GM12878 (cell line): ENCODE data around the gene OSCP1. TPM values are rescaled to one million over a fixed set of nuclear protein-coding genes. Genes with fewer than 3 reads are reported as not detected.

Experiments
- ATAC-seq: fragments of 200-7000 bp; cut with Tn5 transposase; 3 replicates; pipeline ENCODE4 v1.9.1; 2020; ENCODE audit warnings: mild to moderate bottlenecking, moderate library complexity
- BruUV-seq: library from RNA; stranded (reverse); fragments of 400-500 nt; replicated peaks from 2 replicates; lab custom pipeline; 2021; lab: Mats Ljungman, UMichigan
- CTCF ChIA-PET: fragments of 300-600 bp; sonication (Branson Sonifier 250); formaldehyde crosslinking; extraction: SDS; loops from one replicate; lab custom pipeline; 2021; ENCODE audit warnings: inconsistent platforms; lab: Yijun Ruan, JAX
- POLR2A ChIA-PET: fragments of 350-600 bp; formaldehyde crosslinking; extraction: SDS; loops from one replicate; lab custom pipeline; 2021; ENCODE audit warnings: inconsistent platforms; lab: Charles Lee
- RAD21 ChIA-PET: fragments of 300-600 bp; sonication (Branson Sonifier 250); formaldehyde crosslinking; loops from one replicate; lab custom pipeline; 2023; ENCODE audit warnings: antibody characterized with exemption; ENCODE audit not compliant: unreplicated experiment; lab: Charles Lee
- SMC1A ChIA-PET: fragments of 300-600 bp; sonication (Branson Sonifier 250); formaldehyde crosslinking; loops from one replicate; lab custom pipeline; 2023; ENCODE audit not compliant: unreplicated experiment, uncharacterized antibody; lab: Charles Lee
- DNase-seq: peaks from one replicate; pipeline ENCODE4 v3.0.0-alpha.2; 2011; ENCODE audit warnings: low read depth, low spot score
- FAIRE-seq: peaks from 3 replicates; lab custom pipeline; 2011; peaks lifted over from hg19 to GRCh38; lab: Jason Lieb, UNC
- H2AFZ ChIP-seq: 2 replicates; pipeline ENCODE4 v1.6.0; 2011; ENCODE audit warnings: low read depth, low read length, control low read depth; ENCODE audit not compliant: control insufficient read depth
- H3K27ac ChIP-seq: 2 replicates; pipeline ENCODE4 v1.5.1; 2011; ENCODE audit warnings: control low read depth; ENCODE audit not compliant: control insufficient read depth, insufficient read depth
- H3K27me3 ChIP-seq, 2 experiments: replicated peaks in 1 of 2; 2 replicates each; pipeline versions ENCODE4 v1.6.0 to v1.6.1; 2011; ENCODE audit warnings: low read length in 1 of 2; ENCODE audit not compliant: control insufficient read depth in 2 of 2, insufficient read depth in 2 of 2
- H3K36me3 ChIP-seq, 2 experiments: 2 replicates each; pipeline ENCODE4 v1.5.1; 2011; ENCODE audit warnings: low read length in 1 of 2; ENCODE audit not compliant: control insufficient read depth in 2 of 2, insufficient read depth in 2 of 2
- H3K4me1 ChIP-seq: 2 replicates; pipeline ENCODE4 v1.6.1; 2011; ENCODE audit warnings: mild to moderate bottlenecking, low read length, moderate library complexity, mixed read lengths; ENCODE audit not compliant: control insufficient read depth, insufficient read depth
- H3K4me2 ChIP-seq: 2 replicates; pipeline ENCODE4 v1.6.0; 2011; ENCODE audit warnings: control low read depth; ENCODE audit not compliant: control insufficient read depth, insufficient read depth
- H3K4me3 ChIP-seq: fragments of 200-600 bp; sonication (generic); 2 replicates; pipeline ENCODE4 v1.5.1; 2016
- H3K79me2 ChIP-seq: 2 replicates; pipeline ENCODE4 v1.6.0; 2011; ENCODE audit warnings: low read length; ENCODE audit not compliant: control insufficient read depth, insufficient read depth
- H3K9ac ChIP-seq: 2 replicates; pipeline ENCODE4 v1.8.0; 2011; ENCODE audit warnings: low read length, control low read depth, mixed read lengths; ENCODE audit not compliant: control insufficient read depth, insufficient read depth
- H3K9me3 ChIP-seq: replicated peaks from 3 replicates; pipeline ENCODE4 v1.5.1; 2011; ENCODE audit warnings: mild to moderate bottlenecking, low read length; ENCODE audit not compliant: control insufficient read depth, insufficient read depth
- H4K20me1 ChIP-seq: 2 replicates; pipeline ENCODE4 v1.6.0; 2011; ENCODE audit not compliant: control insufficient read depth, insufficient read depth
- DPF2 ChIP-seq: fragments of 450-650 bp; IDR thresholded peaks from 2 replicates; pipeline ENCODE4 v1.6.1; 2017; ENCODE audit warnings: mild to moderate bottlenecking
- E4F1 ChIP-seq: fragments of 450-650 bp; IDR thresholded peaks from 2 replicates; pipeline ENCODE4 v1.6.1; 2018; ENCODE audit warnings: borderline replicate concordance, mild to moderate bottlenecking; ENCODE audit not compliant: partially characterized antibody
- GABPA ChIP-seq: IDR thresholded peaks from 2 replicates; pipeline ENCODE4 v1.6.1; 2014; ENCODE audit warnings: antibody characterized with exemption, low read depth, mild to moderate bottlenecking, inconsistent platforms
- IRF3 ChIP-seq: fragments of 450-650 bp; IDR thresholded peaks from 2 replicates; pipeline ENCODE4 v1.6.1; 2014; ENCODE audit warnings: mild to moderate bottlenecking
- NBN ChIP-seq: fragments of 450-650 bp; IDR thresholded peaks from 2 replicates; pipeline ENCODE4 v1.6.1; 2016
- NFYA ChIP-seq: IDR thresholded peaks from 2 replicates; pipeline ENCODE4 v1.6.1; 2011; ENCODE audit warnings: low read depth, mild to moderate bottlenecking, low read length, improper control_type of control experiment, borderline replicate concordance
- NFYB ChIP-seq: IDR thresholded peaks from 2 replicates; pipeline ENCODE4 v1.6.1; 2011; ENCODE audit warnings: low read depth, mild to moderate bottlenecking, low read length, improper control_type of control experiment, moderate library complexity; ENCODE audit not compliant: insufficient read depth
- POLR2A ChIP-seq: IDR thresholded peaks from 2 replicates; pipeline ENCODE4 v1.6.1; 2011; ENCODE audit warnings: low read depth, mild to moderate bottlenecking, low read length
- SREBF1 ChIP-seq: IDR thresholded peaks from 2 replicates; pipeline ENCODE4 v1.6.1; 2012; ENCODE audit warnings: mild to moderate bottlenecking, low read length
- USF1 ChIP-seq: IDR thresholded peaks from 2 replicates; pipeline ENCODE4 v1.6.1; 2011; ENCODE audit warnings: borderline replicate concordance, low read depth, mild to moderate bottlenecking, moderate library complexity, mixed read lengths, low read length; ENCODE audit not compliant: insufficient read depth; ENCODE audit errors: extremely low read length
- ZBTB40 ChIP-seq: fragments of 450-650 bp; IDR thresholded peaks from 2 replicates; pipeline ENCODE4 v1.6.1; 2016; ENCODE audit warnings: mild to moderate bottlenecking, moderate library complexity, borderline replicate concordance
- ZNF24 ChIP-seq: fragments of 450-650 bp; IDR thresholded peaks from 2 replicates; pipeline ENCODE4 v1.6.1; 2017; ENCODE audit warnings: antibody characterized with exemption, mild to moderate bottlenecking
- WGBS: methylation state at CpG from one replicate; pipeline ENCODE4 v1.1.6; 2016; ENCODE audit warnings: low lambda C conversion rate; ENCODE audit not compliant: insufficient replicate concordance, insufficient coverage; ENCODE audit errors: missing lambda C conversion rate; 5-methylcytosine and 5-hydroxymethylcytosine counted together
- in situ Hi-C: fragments of 300-500 bp; cut with MboI; formaldehyde crosslinking; loops from 9 replicates; pipeline ENCODE4 v1.14.3; 2018; ENCODE audit warnings: mixed read lengths
- intact Hi-C: fragments of 100-400 bp; cut with micrococcal nuclease; formaldehyde crosslinking; loops from one replicate; pipeline ENCODE4 v1.14.2; 2022; ENCODE audit not compliant: unreplicated experiment
- polyA plus RNA-seq, 11 experiments: library from polyadenylated mRNA; depleted of rRNA in 4 of 11; unstranded in 6 of 11; stranded (reverse) in 5 of 11; fragments of >200 nt; fragmentation: Nextera tagmentation in 4 of 11; fragmentation: Illumina TruSeq in 1 of 11; extraction: Ambion mirVana in 4 of 11; extraction: Trizol in 1 of 11; gene quantifications; 1 replicate in 1 of 11; 2 replicates in 10 of 11; pipeline versions ENCODE4 v1.2.1 to v1.2.3, GENCODE V29; 2011 to 2016; ENCODE audit warnings: inconsistent platforms in 2 of 11, missing spikeins in 2 of 11, low read depth in 1 of 11
- total RNA-seq, 4 experiments: library from RNA; depleted of rRNA in 3 of 4; stranded (reverse); fragments of >200 nt in 3 of 4; fragmentation: Illumina TruSeq in 1 of 4; extraction: Trizol in 1 of 4; gene quantifications; 2 replicates each; pipeline versions ENCODE4 v1.2.1 to v1.2.3, GENCODE V29; 2013 to 2021

The OSCP1 gene
- total and polyA plus RNA-seq, 10 of the 15 experiments (the other 5 are each of a cell fraction or from before 2014, with no cell fraction given) = 1.8 to 5.9 (median 3.0) TPM

DNA sequence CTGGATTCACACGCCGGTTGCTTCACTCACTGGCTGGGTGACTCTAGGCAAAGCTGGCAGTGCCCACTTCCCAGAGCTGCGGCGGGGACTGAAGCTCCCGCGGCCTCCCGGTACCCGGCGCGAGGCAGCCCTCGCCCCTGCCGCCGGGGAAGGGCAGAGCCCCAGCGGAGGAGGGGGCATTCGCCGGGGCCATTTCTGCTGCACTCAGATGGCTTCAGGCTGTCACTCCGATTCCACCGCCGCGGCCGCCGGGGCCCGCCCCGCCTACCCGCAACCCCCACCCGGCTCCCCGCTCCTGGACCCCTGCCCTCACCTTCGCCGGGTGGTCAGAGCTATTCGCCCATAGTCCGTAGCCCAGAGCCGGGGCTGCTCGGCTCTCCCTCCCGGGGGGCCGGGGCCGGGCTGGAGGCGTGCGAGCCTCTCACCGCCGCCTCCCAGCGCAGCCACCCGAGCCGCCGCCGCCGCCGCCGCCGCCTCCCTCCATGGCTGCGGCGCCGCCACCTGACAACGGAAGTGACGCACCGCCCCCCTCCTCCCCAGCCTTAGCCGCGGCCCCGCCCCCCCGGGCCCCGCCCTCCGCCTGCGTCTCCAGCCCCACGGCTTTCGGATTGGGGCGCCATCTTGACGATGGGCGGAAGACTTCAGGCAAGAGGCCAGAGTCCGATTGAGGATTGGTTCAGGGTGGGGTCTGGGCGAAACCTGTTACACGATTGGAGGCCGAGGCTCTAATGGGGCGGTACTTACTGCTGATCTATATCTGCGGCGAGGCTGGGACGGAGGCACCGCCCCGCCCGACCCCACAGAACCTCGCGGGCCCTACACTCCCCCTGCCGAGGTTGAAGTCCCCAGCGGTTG is 64.6 kb downstream of the OSCP1 start, which contains the start of gene STK40:
STK40 (minus strand) TSS at position 515 of the 855 bp plus-strand sequence. CDS start 24,592 bp downstream, outside the sequence.
- POLR2A ChIA-PET = interaction anchor here (0.6 to 4.4 kb wide), 17 partner anchors 8 to 236 kb away, joined by 3 to 79 read pairs (median 6); partner anchors contain the start of genes LSM10, SH3D21, THRAP3 and TRAPPC3
- FAIRE-seq = peak; percentile 91
- intact Hi-C loops = loop anchor here (10.0 kb wide), 2 partner anchors 161 to 231 kb away; partner anchors contain the start of genes MAP7D1 and THRAP3
- TF ChIP-seq ZNF24 (peak; percentile 22; the same call in 1 of the 2 replicates), NBN (peak; percentile 6; the same call in 1 of the 2 replicates), DPF2 (0 out of 2 replicates have a peak, but pooled peaks have one; percentile 3), SREBF1 (no peak), IRF3 (peak; percentile 90), ZBTB40 (peak; percentile 74; the same call in 1 of the 2 replicates), E4F1 (peak; percentile 66), NFYB (peak; percentile 91), GABPA (peak; percentile 58; the same call in 1 of the 2 replicates), POLR2A (peak; percentile 50), NFYA (peak; percentile 62), USF1 (no peak)

More for the DNA sequence above, 64.6 kb downstream of the OSCP1 start, which contains the start of gene STK40:
- Histone ChIP-seq H3K27me3 (no peaks in the 10 kb centered on the region), H2AFZ (peak within 1 kb of the TSS; percentile 72), H3K79me2 (peaks cover 44% of the 10 kb centered on the region), H3K36me3 (0 out of 4 replicates have a peak, but pooled peaks cover 0 to 6% of the 10 kb centered on the region in 2 experiments), H3K4me2 (peak within 1 kb of the TSS; percentile 91), H3K9ac (peak within 1 kb of the TSS; percentile 96), H3K9me3 (no peaks in the 10 kb centered on the region; the same call in 2 of the 3 replicates), H4K20me1 (no peaks in the 10 kb centered on the region), H3K4me3 (peak within 1 kb of the TSS; percentile 85), H3K4me1 (peaks cover 44% of the 10 kb centered on the region), H3K27ac (peak within 1 kb of the TSS; percentile 99)
- ChIA-PET RAD21 (interaction anchor here (0.7 to 3.6 kb wide), 16 partner anchors 10 to 236 kb away, joined by 3 to 20 read pairs (median 4); partner anchors contain the start of genes LSM10, THRAP3 and TRAPPC3), SMC1A (interaction anchor here (0.7 to 2.3 kb wide), 7 partner anchors 11 to 236 kb away, joined by 3 to 36 read pairs (median 6); partner anchors contain the start of genes EVA1B, LSM10 and TRAPPC3), CTCF (interaction anchor here (0.6 to 4.6 kb wide), 11 partner anchors 11 to 236 kb away, joined by 3 to 35 read pairs (median 8); partner anchors contain the start of genes LSM10, OSCP1 and TRAPPC3)
- in situ Hi-C loops = no loop called here
- peak; percentile 90 for ATAC-seq
- peak; percentile 95 for DNase-seq
- under 1% methylated on average over 49 of the region's 82 CpGs for WGBS
- BruUV-seq = no TSS peak
